NB4 (cell line): ENCODE measurements around the gene GULP1.

ENCODE experiments used
- POLR2A ChIP-seq: IDR thresholded peaks from 2 replicates; pipeline ENCODE4 v1.6.1; 2011; ENCODE audit warnings: mild to moderate bottlenecking; ENCODE audit not compliant: insufficient read length; ENCODE audit errors: extremely low read depth
- TF ChIP-seq, protein P1 (sequence below): IDR thresholded peaks from one replicate; pipeline ENCODE4 v1.5.1; 2012; ENCODE audit warnings: low read depth, low read length

DNA sequence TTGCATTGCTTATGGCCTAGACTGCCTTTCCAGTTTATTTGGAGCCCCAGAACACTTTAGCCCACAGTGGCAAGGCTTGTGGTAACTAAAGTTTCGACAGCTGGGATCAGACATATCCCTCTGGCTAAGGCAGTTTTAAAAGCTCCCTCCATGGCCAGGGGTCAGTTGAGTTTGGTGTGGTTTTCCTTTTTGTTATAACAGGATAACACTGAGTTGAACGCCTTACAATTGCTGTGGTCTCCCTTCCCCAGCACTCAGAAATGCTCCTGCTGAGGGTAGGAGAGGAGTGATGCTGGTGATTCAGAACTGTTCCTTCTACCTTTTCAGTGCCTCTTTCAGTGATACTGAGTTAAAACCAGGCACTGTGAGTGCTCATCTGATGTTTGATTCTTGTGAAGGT lies 182.6 kb downstream of the GULP1 start:
- TF ChIP-seq POLR2A = no peak
- TF ChIP-seq, protein P1, sequence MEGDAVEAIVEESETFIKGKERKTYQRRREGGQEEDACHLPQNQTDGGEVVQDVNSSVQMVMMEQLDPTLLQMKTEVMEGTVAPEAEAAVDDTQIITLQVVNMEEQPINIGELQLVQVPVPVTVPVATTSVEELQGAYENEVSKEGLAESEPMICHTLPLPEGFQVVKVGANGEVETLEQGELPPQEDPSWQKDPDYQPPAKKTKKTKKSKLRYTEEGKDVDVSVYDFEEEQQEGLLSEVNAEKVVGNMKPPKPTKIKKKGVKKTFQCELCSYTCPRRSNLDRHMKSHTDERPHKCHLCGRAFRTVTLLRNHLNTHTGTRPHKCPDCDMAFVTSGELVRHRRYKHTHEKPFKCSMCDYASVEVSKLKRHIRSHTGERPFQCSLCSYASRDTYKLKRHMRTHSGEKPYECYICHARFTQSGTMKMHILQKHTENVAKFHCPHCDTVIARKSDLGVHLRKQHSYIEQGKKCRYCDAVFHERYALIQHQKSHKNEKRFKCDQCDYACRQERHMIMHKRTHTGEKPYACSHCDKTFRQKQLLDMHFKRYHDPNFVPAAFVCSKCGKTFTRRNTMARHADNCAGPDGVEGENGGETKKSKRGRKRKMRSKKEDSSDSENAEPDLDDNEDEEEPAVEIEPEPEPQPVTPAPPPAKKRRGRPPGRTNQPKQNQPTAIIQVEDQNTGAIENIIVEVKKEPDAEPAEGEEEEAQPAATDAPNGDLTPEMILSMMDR = no peak
